Measurements from ENCODE around the gene SLC25A43. TPM values are rescaled to one million over a fixed set of nuclear protein-coding genes. Genes with fewer than 3 reads are reported as not detected.

SLC25A43 gene
- total and polyA plus RNA-seq, 2 experiments from 2014 or later = 13.1 to 14.9 TPM

- TF ChIP-seq EZH2 (IDR thresholded peaks at IDR 0.05; ENCODE audit: borderline replicate concordance) = no peak
- TF ChIP-seq EZH2phosphoT487 (IDR thresholded peaks at IDR 0.05; ENCODE audit: low read depth, severe bottlenecking, unreplicated experiment) = no peak
- TF ChIP-seq, protein P1, sequence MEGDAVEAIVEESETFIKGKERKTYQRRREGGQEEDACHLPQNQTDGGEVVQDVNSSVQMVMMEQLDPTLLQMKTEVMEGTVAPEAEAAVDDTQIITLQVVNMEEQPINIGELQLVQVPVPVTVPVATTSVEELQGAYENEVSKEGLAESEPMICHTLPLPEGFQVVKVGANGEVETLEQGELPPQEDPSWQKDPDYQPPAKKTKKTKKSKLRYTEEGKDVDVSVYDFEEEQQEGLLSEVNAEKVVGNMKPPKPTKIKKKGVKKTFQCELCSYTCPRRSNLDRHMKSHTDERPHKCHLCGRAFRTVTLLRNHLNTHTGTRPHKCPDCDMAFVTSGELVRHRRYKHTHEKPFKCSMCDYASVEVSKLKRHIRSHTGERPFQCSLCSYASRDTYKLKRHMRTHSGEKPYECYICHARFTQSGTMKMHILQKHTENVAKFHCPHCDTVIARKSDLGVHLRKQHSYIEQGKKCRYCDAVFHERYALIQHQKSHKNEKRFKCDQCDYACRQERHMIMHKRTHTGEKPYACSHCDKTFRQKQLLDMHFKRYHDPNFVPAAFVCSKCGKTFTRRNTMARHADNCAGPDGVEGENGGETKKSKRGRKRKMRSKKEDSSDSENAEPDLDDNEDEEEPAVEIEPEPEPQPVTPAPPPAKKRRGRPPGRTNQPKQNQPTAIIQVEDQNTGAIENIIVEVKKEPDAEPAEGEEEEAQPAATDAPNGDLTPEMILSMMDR (IDR thresholded peaks at IDR 0.05; ENCODE audit: poor library complexity) = no peak
- 83% methylated on average over 4 of the region's 4 CpGs for WGBS (ENCODE audit: low lambda C conversion rate, missing lambda C conversion rate)
- H4K20me1 ChIP-seq (ENCODE audit: insufficient read depth, poor library complexity, severe bottlenecking) = no peaks in the 10 kb centered on the region
- no peaks in the 10 kb centered on the region for H3K79me2 ChIP-seq
- H3K27ac ChIP-seq = no peak overlapping the region
- no peak for DNase-seq (ENCODE audit: low spot score)
- H3K27me3 ChIP-seq = no peaks in the 10 kb centered on the region
- H3K4me3 ChIP-seq = no peak overlapping the region
- H3K9me3 ChIP-seq (ENCODE audit: low read depth) = no peaks in the 10 kb centered on the region
- H2AFZ ChIP-seq = no peak overlapping the region
- H3K9me2 ChIP-seq (replicated peaks; ENCODE audit: insufficient read depth) = no peaks in the 10 kb centered on the region
- H3K4me1 ChIP-seq (ENCODE audit: insufficient read depth) = no peaks in the 10 kb centered on the region
- H3K4me2 ChIP-seq = no peak overlapping the region
- H3K36me3 ChIP-seq (replicated peaks; ENCODE audit: insufficient read depth, low read depth) = no peaks in the 10 kb centered on the region
Measured at GRCh38 chrX:119453202-119453601, 54.1 kb downstream of the SLC25A43 start.

GRCh38 chrX:119455264-119455663 is 56.1 kb downstream of the SLC25A43 start:
- 88% methylated on average over 1 of the region's 1 CpG for WGBS (ENCODE audit: low lambda C conversion rate, missing lambda C conversion rate)
- Histone ChIP-seq H3K9me2 (replicated peaks; ENCODE audit: insufficient read depth) (no peaks in the 10 kb centered on the region), H3K9me3 (ENCODE audit: low read depth) (no peaks in the 10 kb centered on the region), H2AFZ (no peak overlapping the region), H3K4me3 (no peak overlapping the region), H3K4me1 (ENCODE audit: insufficient read depth) (no peaks in the 10 kb centered on the region), H3K36me3 (replicated peaks; ENCODE audit: insufficient read depth, low read depth) (no peaks in the 10 kb centered on the region), H3K27ac (no peak overlapping the region), H4K20me1 (ENCODE audit: insufficient read depth, poor library complexity, severe bottlenecking) (no peaks in the 10 kb centered on the region), H3K79me2 (no peaks in the 10 kb centered on the region), H3K27me3 (no peaks in the 10 kb centered on the region), H3K4me2 (no peak overlapping the region)
- no peak for TF ChIP-seq EZH2phosphoT487 (IDR thresholded peaks at IDR 0.05; ENCODE audit: low read depth, severe bottlenecking, unreplicated experiment)
- TF ChIP-seq EZH2 (IDR thresholded peaks at IDR 0.05; ENCODE audit: borderline replicate concordance) = no peak
- TF ChIP-seq, protein P1 (IDR thresholded peaks at IDR 0.05; ENCODE audit: poor library complexity) = no peak
- peak; percentile 32 for DNase-seq (ENCODE audit: low spot score)

- 80% methylated on average over 4 of the region's 4 CpGs for WGBS (ENCODE audit: low lambda C conversion rate, missing lambda C conversion rate)
Measured at GRCh38 chrX:119459181-119459580, 60.0 kb downstream of the SLC25A43 start.

More at GRCh38 chrX:119459181-119459580, 60.0 kb downstream of the SLC25A43 start:
- Histone ChIP-seq H3K36me3 (replicated peaks; ENCODE audit: insufficient read depth, low read depth) (no peaks in the 10 kb centered on the region), H3K27me3 (no peaks in the 10 kb centered on the region), H4K20me1 (ENCODE audit: insufficient read depth, poor library complexity, severe bottlenecking) (no peaks in the 10 kb centered on the region), H3K79me2 (no peaks in the 10 kb centered on the region), H3K4me3 (no peak overlapping the region), H2AFZ (no peak overlapping the region), H3K4me2 (no peak overlapping the region), H3K27ac (no peak overlapping the region), H3K9me2 (replicated peaks; ENCODE audit: insufficient read depth) (no peaks in the 10 kb centered on the region), H3K4me1 (ENCODE audit: insufficient read depth) (no peaks in the 10 kb centered on the region), H3K9me3 (ENCODE audit: low read depth) (no peaks in the 10 kb centered on the region)
- TF ChIP-seq EZH2 (IDR thresholded peaks at IDR 0.05; ENCODE audit: borderline replicate concordance) = no peak
- TF ChIP-seq, protein P1 (IDR thresholded peaks at IDR 0.05; ENCODE audit: poor library complexity) = no peak
- no peak for TF ChIP-seq EZH2phosphoT487 (IDR thresholded peaks at IDR 0.05; ENCODE audit: low read depth, severe bottlenecking, unreplicated experiment)
- no peak for DNase-seq (ENCODE audit: low spot score)
